NCI-H2227 treated with DMSO at 0.1 percent for 48 hours (cell line): Measurements from ENCODE around the gene IDUA.
"Not testable (repeated sequence)": the region's sequence is repeated elsewhere in the genome, so short reads cannot be mapped to it uniquely, and the experiment has no call there.

Experiments used
- DNase-seq: peaks from one replicate; lab custom pipeline; 2025; lab: John Stamatoyannopoulos, UW

Gene IDUA

DNA sequence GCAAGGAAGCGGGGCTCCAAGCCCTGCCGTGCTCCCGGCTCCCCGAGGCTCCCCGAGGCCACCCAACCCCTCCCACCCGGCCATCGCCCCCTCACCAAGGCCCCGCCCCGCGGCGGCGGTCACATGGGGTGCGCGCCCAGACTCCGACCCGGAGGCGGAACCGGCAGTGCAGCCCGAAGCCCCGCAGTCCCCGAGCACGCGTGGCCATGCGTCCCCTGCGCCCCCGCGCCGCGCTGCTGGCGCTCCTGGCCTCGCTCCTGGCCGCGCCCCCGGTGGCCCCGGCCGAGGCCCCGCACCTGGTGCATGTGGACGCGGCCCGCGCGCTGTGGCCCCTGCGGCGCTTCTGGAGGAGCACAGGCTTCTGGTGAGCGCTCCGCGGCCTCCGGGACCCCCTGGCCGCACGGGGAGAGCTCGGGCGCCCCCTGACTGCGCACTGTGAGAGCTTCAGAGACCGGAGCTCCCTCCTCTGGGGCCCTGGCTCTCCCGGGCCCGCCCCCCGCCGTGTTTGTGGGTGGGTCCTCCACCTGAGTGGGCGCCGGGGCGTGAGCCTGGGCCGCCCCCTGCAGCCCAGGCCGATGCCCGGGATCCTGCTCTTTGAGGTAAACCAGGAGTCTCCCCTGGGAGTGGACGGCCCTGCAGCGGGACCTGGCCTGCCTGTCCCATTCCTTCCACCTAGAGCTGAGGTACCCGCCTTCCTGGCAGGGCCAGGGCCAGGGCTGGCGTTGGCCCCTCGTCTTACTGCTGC is at the start of gene IDUA:
IDUA (plus strand) TSS at position 166 of the 745 bp plus-strand sequence; CDS start at position 207, 41 bp downstream.
- DNase-seq = no peak

DNA sequence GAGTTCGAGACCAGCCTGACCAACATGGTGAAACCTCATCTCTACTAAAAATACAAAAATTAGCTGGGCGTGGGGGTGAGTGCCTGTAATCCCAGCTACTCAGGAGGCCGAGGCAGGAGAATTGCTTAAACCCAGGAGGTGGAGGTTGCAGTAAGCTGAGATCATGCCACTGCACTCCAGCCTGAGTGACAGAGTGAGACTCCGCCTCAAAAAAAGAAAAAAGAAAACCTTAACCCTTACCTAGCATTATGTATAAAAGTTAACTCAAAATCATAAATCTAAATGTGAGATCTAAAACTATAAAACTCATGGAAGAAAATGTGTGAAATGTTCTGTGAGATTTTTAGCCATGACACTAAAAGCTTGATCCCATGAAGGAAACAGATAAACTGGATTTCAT is 47.3 kb upstream of the IDUA start:
- not testable (repeated sequence) for DNase-seq

DNA sequence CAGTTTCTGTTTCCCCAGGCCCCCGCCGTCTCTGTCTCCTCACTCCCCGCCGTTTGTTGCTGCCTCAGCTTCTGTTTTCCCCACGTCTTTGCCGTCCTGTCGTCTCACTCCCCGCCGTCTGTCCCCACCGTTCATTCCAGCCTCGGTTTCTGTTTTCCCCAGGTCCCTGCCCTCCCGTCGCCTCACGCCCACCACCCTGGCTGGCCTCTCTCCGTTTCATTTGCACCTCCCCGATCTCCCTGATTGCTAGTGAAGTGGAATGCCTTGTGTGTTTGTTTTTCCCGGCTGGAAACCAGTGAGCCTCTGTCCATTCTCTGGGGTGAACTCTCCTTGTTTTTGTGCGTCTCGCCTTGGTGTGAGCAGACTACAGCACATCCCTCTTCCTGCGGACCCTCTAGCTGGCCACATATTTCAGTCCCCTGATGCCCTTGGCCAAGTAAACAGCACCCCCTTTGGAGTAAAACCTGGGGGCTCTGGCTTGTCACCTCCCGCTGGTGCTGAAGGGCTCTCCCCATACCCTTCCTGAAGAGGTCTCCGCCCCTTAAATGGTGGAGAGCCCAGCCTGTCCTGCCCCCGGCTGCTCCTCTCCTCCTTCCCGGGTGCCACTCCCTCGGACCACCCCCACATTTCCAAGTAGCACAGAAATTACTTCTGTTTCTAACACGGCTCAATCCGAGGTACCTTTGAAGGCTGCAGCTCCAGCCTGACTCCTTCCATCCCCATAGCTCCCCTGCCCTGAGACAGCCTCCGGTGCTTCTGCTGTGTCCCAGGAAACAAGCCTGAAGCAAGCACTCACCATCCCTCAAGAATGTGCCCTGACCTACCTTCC is 41.4 kb upstream of the IDUA start:
- DNase-seq = no peak

DNA sequence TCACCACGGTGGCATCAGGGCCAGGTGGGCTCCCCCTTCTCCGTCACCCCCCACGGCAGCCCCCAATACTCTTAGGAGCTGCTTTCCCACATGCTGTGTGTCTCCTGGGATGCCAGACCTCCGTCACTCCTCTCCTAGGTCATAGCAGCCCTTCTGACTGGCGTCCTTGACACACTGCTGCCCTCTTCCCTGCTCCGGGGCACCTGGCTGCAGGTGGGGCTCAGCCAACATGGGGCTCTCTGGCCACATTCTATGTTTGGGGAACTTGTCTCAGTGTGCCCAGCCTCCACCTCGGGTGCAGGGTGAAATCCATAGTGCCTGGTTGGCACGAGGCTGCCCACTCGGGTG is 40.8 kb upstream of the IDUA start:
- no peak for DNase-seq

DNA sequence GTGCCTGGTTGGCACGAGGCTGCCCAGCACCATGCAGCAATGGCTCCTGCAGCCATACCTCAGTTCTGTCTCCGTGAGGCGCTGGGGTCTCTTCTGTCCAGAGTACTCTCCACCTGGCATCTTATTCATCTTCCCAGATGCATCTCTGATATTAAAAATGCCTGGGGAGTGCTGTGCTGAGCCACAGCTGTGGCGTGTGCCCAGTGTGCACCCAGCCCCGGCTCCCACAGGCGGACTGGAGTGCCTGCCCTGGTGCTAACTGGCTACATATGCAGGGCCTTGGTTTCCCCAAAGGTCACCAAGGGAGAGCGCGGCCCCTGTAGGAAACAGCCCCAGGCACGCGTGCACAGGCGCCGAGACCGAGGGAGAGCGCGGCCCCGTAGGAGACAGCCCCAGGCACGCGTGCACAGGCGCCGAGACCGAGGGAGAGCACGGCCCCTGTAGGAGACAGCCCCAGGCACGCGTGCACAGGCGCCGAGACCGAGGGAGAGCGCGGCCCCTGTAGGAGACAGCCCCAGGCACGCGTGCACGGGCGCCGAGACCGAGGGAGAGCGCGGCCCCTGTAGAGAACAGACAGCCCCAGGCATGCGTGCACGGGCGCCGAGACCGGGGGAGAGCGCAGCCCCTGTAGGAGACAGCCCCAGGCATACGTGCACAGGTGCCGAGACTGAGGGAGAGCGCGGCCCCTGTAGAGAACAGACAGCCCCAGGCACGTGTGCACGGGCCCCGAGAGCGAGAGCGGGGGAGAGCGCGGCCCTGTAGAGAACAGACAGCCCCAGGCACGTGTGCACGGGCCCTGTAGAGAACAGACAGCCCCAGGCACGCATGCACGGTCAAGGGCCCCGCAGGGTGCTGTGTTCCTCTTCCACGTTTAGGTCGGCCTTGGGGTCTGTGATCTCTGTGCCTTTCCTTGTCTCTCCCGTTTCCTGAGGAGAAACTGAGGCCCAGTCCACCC is 40.0 kb upstream of the IDUA start:
- DNase-seq = no peak

DNA sequence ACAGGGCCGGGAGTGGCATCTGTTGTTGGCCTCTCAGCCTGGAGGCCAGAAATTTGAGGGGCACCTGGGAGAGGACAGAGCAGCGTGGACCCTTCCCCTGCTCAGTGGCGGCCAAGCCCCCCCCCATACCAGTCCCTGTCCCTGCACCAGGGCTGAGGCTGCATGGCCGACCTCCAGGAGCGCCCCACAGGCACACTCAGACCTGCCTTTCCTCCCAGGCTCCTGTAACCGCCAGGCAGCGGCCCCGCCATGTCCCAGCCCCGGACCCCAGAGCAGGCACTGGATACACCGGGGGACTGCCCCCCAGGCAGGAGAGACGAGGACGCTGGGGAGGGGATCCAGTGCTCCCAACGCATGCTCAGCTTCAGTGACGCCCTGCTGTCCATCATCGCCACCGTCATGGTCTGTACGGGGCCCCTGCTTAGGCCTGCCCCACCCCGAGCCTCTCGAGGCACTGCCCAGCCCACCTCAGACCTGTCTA is 39.3 kb upstream of the IDUA start:
- no peak for DNase-seq

DNA sequence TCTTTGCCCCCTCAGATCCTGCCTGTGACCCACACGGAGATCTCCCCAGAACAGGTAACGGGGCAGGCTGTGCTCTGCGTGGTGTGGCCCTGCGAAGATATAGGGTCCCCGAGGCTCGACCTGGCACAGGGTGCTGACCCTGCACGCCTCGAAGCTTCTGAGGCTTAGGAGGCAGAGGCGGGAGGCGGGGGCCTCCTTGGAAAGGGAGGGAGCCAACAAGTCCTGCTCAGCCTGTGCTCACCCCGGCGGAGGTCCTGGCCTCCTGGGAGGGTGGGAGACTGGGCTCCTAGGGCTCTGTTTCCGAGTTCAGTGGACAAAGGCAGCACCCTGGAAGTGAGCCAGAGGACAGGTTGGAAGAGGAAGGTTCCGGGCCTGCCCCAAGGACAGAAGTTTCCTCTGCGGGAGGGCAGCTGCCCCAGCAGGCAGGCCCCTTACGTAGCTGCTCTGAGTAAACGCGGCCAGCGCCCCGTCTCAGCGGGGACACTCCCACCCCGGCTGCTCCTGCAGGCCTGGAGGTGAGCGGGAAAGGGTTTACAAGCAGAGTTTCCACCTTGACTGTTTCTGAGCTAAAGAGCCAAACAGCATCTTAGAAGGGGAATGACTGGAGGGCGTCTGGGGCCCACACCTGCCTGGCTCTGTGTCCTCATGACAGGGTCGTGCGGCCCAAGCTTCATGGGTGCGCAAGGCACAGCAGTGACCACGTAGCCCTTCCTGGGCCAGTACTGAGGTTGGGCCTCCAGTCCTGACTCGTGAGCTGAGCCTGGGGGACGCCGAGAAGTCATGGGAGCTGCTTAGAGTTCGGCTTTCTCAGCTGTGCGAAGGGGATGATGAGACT is 38.5 kb upstream of the IDUA start:
- DNase-seq = no peak

- no peak for DNase-seq
Observed at GRCh38 chr4:948936-949300, 37.9 kb upstream of the IDUA start.

- DNase-seq = no peak
Observed at GRCh38 chr4:949656-950055, 37.2 kb upstream of the IDUA start.

DNA sequence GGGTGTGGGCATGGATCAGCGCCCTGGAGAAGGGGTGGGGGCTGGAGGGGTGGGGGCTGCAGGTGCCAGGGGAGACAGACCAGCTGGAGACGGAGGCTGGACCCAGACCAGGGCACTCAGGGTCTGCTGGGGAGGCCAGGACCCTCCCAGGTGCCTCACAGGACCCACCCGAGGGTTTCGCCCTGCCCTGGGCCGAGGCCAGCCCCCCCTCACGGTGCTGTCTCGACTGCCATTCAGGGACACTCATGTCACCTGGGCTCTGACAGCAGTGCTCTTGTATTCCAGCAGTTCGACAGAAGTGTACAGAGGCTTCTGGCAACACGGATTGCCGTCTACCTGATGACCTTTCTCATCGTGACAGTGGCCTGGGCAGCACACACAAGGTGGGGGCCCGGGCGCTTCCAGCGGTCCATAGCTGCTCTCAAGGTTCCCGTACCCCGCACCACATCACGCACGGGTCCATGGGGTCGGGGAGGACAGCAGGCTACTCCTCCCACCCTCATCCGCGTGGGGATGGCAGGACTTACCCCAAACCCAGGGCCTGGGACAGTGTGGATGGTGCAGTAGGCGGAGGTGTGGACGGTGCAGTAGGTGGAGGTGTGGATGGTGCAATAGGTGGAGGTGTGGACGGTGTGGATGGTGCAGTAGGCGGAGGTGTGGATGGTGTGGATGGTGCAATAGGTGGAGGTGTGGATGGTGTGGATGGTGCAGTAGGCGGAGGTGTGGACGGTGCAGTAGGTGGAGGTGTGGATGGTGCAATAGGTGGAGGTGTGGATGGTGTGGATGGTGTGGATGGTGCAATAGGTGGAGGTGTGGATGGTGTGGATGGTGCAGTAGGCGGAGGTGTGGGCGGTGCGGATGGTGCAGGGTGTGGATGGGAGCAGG is 36.5 kb upstream of the IDUA start:
- DNase-seq = no peak

- DNase-seq = no peak
Observed at GRCh38 chr4:951186-951585, 35.7 kb upstream of the IDUA start.

GRCh38 chr4:951594-952468 is 35.0 kb upstream of the IDUA start:
- no peak for DNase-seq

GRCh38 chr4:952881-953573 is 33.8 kb upstream of the IDUA start:
- no peak for DNase-seq

GRCh38 chr4:953574-953915 is 33.3 kb upstream of the IDUA start:
- no peak for DNase-seq

GRCh38 chr4:954211-955020 is 32.4 kb upstream of the IDUA start:
- DNase-seq = no peak

DNA sequence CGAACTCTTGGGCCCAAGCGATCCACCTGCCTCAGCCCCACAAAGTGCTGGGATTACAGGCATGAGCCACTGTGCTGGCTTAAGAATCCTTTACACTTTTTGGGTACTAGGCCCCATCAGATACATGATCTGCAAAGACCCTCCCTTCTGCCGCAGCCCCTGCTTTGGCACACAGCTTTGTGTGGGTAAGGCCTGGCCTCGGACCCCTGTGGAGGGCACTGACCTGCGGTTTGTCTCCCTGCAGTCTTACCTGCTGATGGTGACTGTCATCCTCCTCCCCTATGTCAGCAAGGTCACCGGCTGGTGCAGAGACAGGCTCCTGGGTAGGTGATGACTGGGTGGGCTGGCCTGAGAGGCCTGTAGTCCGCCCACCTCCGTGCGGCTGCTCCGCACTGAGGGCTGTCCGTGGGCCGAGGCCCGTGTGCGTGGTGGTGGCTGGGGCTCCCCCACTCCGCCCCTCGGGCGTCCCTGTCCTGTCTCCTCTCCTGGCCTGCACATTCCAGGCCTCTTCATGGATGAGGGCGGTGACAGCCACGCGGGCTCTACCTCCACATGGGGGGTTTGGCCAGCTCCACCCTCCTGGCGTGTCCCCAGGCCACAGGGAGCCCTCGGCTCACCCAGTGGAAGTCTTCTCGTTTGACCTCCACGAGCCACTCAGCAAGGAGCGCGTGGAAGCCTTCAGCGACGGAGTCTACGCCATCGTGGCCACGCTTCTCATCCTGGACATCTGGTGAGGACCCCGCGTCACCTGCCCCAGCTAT is 31.5 kb upstream of the IDUA start:
- no peak for DNase-seq

GRCh38 chr4:955931-956381 is 30.9 kb upstream of the IDUA start:
- DNase-seq = no peak
